Measurements from ENCODE around the gene SCRN1.
A peak's percentile ranks its signal among the peaks of the same experiment; 100 is the strongest.

SCRN1 gene

GRCh38 chr7:29955799-29956486, 33.7 kb downstream of the SCRN1 start:
- no peak for TF ChIP-seq GABPA (IDR thresholded peaks at IDR 0.05; ENCODE audit: low read depth)
- TF ChIP-seq SPI1 (IDR thresholded peaks at IDR 0.05; ENCODE audit: borderline replicate concordance, low read depth) = peak; percentile 68
- Histone ChIP-seq H3K27me3 (ENCODE audit: insufficient read depth, poor library complexity, severe bottlenecking) (no peaks in the 10 kb centered on the region), H3K27ac (replicated peaks) (no peak overlapping the region), H3K4me3 (replicated peaks; ENCODE audit: insufficient read depth, low read length) (no peak overlapping the region)
- DNase-seq (ENCODE audit: low read depth in 1 of 2, low spot score in 1 of 2) = peak; percentile 58 to 88

- DNase-seq (ENCODE audit: low read depth in 1 of 2, low spot score in 1 of 2) = no peak
- H3K27ac ChIP-seq (replicated peaks) = no peak overlapping the region
- no peak for TF ChIP-seq REST (IDR thresholded peaks at IDR 0.05; ENCODE audit: insufficient replicate concordance, low read depth)
- TF ChIP-seq, protein P1, sequence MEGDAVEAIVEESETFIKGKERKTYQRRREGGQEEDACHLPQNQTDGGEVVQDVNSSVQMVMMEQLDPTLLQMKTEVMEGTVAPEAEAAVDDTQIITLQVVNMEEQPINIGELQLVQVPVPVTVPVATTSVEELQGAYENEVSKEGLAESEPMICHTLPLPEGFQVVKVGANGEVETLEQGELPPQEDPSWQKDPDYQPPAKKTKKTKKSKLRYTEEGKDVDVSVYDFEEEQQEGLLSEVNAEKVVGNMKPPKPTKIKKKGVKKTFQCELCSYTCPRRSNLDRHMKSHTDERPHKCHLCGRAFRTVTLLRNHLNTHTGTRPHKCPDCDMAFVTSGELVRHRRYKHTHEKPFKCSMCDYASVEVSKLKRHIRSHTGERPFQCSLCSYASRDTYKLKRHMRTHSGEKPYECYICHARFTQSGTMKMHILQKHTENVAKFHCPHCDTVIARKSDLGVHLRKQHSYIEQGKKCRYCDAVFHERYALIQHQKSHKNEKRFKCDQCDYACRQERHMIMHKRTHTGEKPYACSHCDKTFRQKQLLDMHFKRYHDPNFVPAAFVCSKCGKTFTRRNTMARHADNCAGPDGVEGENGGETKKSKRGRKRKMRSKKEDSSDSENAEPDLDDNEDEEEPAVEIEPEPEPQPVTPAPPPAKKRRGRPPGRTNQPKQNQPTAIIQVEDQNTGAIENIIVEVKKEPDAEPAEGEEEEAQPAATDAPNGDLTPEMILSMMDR (IDR thresholded peaks at IDR 0.05; ENCODE audit: insufficient read depth, low read length) = no peak
- TF ChIP-seq GABPA (IDR thresholded peaks at IDR 0.05; ENCODE audit: low read depth) = no peak
- TF ChIP-seq POLR2AphosphoS5 (IDR thresholded peaks at IDR 0.05; ENCODE audit: low read depth) = no peak
- TF ChIP-seq SPI1 (IDR thresholded peaks at IDR 0.05; ENCODE audit: borderline replicate concordance, low read depth) = no peak
These were observed 34.4 kb downstream of the SCRN1 start for GRCh38 chr7:29955075-29955792.

DNA sequence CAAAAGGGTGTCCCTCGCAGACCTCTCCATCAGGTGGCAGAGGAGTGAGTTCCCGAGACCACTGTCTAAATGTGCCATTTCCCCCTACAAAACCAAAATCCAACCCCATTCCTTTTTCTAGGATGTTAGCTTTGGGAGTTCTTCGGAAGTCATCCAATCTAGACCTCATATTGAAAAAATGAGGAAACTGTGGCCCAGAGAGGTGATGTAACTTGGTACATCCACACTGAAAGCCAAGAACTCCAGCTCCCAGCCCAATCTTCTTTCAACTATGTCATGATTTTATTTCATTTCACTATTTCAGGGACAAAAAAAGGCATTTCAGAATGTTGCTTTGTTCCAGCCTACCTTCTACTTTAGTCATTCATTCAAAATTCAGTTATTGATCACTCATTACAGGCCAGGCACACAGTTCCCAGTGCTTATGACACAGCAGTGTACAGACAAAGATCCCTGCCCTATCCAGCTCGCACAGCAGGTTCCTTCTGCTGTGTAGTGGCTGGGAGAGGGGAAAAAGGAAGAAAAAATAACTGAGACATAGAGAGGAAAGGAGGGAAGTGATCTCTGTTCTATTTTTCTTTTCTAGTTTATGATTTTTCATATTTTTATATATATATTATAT, 35.8 kb downstream of the SCRN1 start:
- TF ChIP-seq SPI1 (IDR thresholded peaks at IDR 0.05; ENCODE audit: borderline replicate concordance, low read depth) (no peak), GABPA (IDR thresholded peaks at IDR 0.05; ENCODE audit: low read depth) (no peak), POLR2AphosphoS5 (IDR thresholded peaks at IDR 0.05; ENCODE audit: low read depth) (no peak), REST (IDR thresholded peaks at IDR 0.05; ENCODE audit: insufficient replicate concordance, low read depth) (no peak)
- TF ChIP-seq, protein P1 (IDR thresholded peaks at IDR 0.05; ENCODE audit: insufficient read depth, low read length) = no peak
- peak in 1 of 2 experiments; percentile 29 for DNase-seq (ENCODE audit: low read depth in 1 of 2, low spot score in 1 of 2)
- H3K27ac ChIP-seq (replicated peaks) = no peak overlapping the region
- H3K27me3 ChIP-seq (ENCODE audit: insufficient read depth, poor library complexity, severe bottlenecking) = no peaks in the 10 kb centered on the region
- no peak overlapping the region for H3K4me3 ChIP-seq (replicated peaks; ENCODE audit: insufficient read depth, low read length)

More at GRCh38 chr7:29955075-29955792, 34.4 kb downstream of the SCRN1 start:
- Histone ChIP-seq H3K4me3 (replicated peaks; ENCODE audit: insufficient read depth, low read length) (no peak overlapping the region), H3K27me3 (ENCODE audit: insufficient read depth, poor library complexity, severe bottlenecking) (no peaks in the 10 kb centered on the region)

GRCh38 chr7:29951206-29951605, 38.4 kb downstream of the SCRN1 start:
- TF ChIP-seq GABPA (IDR thresholded peaks at IDR 0.05; ENCODE audit: low read depth) (no peak), POLR2AphosphoS5 (IDR thresholded peaks at IDR 0.05; ENCODE audit: low read depth) (no peak), SPI1 (IDR thresholded peaks at IDR 0.05; ENCODE audit: borderline replicate concordance, low read depth) (no peak), REST (IDR thresholded peaks at IDR 0.05; ENCODE audit: insufficient replicate concordance, low read depth) (no peak)
- TF ChIP-seq, protein P1 (IDR thresholded peaks at IDR 0.05; ENCODE audit: insufficient read depth, low read length) = no peak

More at GRCh38 chr7:29951206-29951605, 38.4 kb downstream of the SCRN1 start:
- Histone ChIP-seq H3K27ac (replicated peaks) (no peak overlapping the region), H3K4me3 (replicated peaks; ENCODE audit: insufficient read depth, low read length) (no peak overlapping the region), H3K27me3 (ENCODE audit: insufficient read depth, poor library complexity, severe bottlenecking) (no peaks in the 10 kb centered on the region)
- DNase-seq (ENCODE audit: low read depth in 1 of 2, low spot score in 1 of 2) = no peak
